ENCODE data around the gene TWSG1. TPM values are rescaled to one million over a fixed set of nuclear protein-coding genes. Genes with fewer than 3 reads are reported as not detected.
A peak's percentile ranks its signal among the peaks of the same experiment; 100 is the strongest.

Gene TWSG1
- polyA plus RNA-seq (2013, experiment 1 of 2; ENCODE audit: insufficient read length): 99.6 TPM
- polyA plus RNA-seq (2013, experiment 2 of 2; ENCODE audit: insufficient read length): 100 TPM

GRCh38 chr18:9334329-9334972 is at the start of gene TWSG1:
TSS of gene TWSG1 (plus strand) at chr18:9334773. CDS start at chr18:9337230, 2,457 bp downstream.
- peak; percentile 97 for DNase-seq

GRCh38 chr18:9285604-9286003 is 49.0 kb upstream of the TWSG1 start:
- DNase-seq: no peak

DNA sequence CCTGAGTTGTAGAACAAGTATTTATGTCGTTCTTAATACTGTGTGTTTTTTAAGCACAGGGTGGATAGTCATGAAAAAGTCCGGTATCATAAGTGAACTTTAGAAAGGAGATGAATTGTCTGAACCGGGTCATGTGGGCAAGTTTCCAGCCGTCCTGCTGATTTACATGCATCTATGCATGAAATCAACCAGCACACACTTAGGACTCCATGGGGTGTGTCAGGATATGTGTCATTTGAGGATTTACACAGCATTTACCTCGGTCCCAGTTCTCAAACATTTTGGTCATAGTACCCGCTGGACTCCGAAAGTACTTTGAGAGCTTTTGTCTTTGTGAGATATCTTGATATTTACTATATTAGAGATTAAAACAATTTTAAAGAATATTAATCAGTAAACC is 47.5 kb upstream of the TWSG1 start:
- no peak for DNase-seq

DNA sequence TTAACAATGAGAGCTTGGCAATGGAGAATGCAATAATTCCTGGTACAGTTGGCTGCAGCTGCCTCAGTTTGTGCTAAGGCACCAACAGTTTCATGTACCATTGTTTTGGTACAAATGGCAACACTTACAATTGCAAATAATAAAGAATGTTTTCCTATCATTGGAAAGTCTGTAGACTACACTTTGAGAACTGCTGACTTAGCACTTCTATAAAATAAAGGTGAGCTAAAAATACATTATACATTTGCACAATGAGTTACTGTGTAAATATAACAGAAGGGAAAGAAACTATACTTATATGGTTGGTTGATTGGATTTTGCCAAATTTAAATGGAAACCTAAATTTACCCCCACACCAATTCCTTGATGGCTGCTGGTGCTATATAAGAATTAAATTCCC is 44.9 kb upstream of the TWSG1 start:
- DNase-seq: no peak

GRCh38 chr18:9290156-9290555 is 44.4 kb upstream of the TWSG1 start:
- DNase-seq: peak; percentile 8

- no peak for DNase-seq
Measured at GRCh38 chr18:9292047-9292446, 42.5 kb upstream of the TWSG1 start.

DNA sequence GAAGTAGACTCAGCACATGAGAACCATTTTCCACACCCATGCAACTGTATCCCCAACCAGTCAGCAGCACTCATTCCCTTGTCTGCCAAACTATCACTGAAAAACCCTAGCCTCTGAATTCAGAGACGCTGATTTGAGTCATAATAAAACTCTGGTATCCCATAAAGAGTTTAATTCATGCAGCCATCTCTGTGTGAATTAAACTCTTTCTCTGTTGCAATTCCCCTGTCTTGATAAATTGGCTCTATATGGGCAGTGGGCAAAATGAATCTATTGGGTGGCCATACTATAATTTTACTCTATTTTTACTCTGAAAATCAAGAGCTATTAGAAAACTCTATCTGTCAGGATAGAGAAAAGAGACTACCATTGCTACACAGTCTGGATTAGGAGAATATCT is 40.6 kb upstream of the TWSG1 start:
- DNase-seq: no peak

GRCh38 chr18:9296233-9297006 is 38.2 kb upstream of the TWSG1 start:
- no peak for DNase-seq

DNA sequence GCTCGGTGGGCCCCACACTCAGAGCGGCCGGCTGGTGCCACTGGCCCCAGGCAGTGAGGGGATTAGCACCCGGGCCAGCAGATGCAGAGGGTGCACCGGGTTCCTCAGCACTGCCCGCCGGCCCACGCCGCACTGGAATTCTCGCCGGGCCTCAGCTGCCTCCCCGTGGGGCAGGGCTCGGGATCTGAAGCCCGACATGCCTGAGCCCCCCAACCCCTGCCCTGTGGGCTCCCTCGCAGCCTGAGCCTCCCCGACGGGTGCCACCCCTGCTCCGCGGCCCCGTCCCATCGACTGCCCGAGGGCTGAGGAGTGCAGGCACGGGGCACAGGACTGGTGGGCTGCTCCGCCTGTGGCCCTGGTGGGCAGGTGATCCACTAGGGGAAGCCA is 37.6 kb upstream of the TWSG1 start:
- DNase-seq: no peak

DNA sequence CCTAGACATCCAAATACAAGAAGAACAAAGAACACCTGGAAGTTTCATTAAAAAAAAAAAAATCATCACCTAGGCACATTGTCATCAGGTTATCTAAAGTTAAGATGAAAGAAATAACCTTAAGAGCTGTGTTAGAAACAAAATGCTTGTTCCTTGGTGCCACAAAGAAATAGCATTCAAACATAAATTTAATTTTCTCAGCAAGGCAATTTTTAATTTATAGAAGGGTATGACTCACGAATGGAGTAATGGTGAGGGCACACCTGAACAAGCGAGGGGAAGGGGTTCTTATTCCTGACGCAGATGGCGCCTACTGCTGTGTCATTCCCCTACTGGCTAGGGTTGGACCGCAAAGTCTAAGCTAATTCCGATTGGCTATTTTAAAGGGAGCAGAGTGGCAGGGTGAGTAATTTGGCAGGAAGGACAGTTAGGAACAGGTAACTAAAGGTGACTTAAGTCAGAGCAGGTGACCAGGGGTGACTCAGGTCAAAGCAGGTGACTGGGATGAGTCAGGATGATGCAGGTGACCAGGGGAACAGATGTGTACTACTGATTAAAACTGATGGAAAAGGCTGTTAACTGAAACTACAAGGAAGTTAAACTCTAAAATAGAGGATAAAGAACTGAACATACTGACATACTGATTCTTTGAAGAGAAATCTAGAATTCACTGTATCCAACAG is 30.0 kb upstream of the TWSG1 start:
- DNase-seq: no peak

- DNase-seq: no peak
Measured at GRCh38 chr18:9319333-9319732, 15.2 kb upstream of the TWSG1 start.

DNA sequence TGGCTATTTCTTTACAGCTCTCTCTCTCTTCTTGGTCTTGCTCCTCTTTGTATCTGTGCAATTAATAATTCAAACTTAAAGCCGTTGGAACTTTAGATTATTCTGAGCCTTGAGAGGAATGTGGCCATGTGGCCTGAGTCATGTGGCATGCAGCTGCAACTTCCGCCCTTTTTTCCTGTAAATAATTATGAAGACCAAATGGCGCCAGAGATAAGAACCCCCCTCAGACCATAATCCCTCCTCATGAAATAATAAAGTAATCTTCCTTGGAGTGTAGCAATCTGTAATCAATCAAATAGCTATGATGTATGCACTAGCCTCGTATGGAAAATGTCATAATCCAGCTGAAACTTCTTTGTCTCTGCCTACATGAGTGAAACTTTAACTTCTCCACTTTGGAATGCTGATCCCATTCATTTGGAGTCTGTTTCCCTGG is 13.5 kb upstream of the TWSG1 start:
- peak; percentile 86 for DNase-seq

DNA sequence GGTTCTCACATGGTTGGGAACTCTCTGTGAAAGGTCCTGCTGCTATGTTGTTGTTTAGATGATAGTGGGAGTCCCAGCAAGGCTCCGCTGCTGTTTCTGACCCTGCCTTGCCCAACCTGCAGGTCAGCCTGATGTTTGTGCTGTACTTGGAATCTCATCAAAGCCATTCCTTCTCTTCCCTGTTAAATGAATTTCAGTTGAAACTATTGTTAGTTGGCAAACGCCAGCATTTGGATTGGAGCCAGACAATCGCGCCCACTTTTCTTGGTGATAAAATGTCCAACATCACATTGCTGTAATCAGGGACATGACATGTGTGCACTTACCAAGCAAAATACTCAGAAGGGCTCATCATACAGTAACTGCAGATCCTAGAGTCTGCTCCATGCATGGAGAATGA is 12.8 kb upstream of the TWSG1 start:
- DNase-seq: no peak

DNA sequence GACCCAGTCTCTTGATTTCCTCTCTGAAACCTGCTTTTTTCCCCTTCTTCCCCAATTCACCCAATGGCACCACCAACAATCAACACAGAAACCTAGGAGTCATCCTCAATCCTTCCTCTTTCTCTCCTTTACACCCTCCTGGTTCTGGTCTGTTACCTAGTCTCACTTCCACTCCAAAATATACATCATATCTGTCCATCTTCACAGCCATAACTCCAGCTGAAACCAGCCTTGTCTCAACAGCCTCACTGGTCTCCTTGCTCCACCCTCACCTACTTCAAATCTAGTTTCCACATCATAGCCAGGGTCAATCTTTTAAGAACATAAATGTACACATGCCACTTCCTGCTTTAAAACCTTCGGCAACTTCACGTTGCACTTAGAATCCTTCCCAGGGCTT is 11.8 kb upstream of the TWSG1 start:
- DNase-seq: no peak

- DNase-seq: peak; percentile 70
Measured at GRCh38 chr18:9323750-9324445, 10.7 kb upstream of the TWSG1 start.

DNA sequence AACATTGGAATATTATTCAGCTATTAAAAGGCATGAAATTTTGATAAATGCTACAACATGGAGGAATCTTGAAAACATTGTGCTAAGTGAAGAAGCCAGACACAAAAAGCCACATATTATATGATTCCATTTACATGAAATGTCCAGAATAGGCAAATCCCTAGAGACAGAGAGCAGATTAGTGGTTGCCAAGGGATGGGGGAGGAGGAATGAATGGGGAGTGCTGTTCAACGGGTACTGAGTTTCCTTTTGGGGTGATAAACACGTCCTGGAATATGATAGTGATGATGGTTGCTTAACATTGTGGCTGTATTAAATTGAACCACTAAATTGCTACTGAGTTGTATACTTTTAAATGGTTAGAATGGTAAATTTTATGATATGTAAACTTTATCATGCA is 8.9 kb upstream of the TWSG1 start:
- no peak for DNase-seq

GRCh38 chr18:9328776-9329175 is 5.8 kb upstream of the TWSG1 start:
- no peak for DNase-seq

- DNase-seq: no peak
Measured at GRCh38 chr18:9329471-9329870, 5.1 kb upstream of the TWSG1 start.

- DNase-seq: no peak
Measured at GRCh38 chr18:9330419-9330818, 4.2 kb upstream of the TWSG1 start.

DNA sequence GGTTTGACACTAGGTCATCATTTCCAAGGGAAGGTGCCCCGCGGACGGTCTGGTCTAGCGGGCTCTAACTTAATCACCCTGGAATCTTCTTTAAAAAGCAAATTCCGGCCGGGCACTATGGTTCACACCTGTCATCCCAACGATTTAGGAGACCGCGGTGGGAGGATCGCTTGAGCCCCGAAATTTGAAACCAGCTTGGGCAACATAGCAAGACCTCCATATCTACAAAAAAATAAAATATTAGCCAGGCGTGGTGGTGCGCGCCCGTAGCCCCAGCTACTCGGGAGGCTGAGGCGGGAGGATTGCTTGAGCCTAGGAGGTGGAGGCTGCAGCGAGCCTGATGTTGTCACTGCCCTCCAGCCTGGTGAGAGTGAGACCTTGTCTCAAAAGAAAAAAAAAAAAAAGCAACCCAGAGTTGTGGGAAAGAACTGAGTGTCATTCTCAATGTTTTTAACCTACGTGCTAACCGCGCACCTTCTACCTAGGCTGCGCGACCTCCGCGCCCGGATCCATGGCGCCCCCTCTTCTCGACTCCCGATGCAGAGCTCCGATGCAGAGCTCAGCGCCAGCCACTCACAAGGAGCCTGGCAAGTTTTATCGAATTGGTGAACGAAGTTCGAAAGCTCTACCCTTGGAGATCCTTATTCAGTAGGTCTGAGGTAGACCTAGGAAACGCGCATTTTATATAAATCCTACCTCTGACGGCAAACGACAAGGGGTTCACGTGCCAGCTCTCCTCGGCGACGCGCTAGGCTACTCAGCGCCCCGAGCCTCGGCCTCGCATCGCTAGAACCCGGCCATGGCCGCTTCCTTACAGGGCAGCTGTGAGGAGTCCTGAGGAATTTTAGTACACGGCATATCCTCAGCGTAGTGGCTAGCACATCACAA is 888 bp upstream of the TWSG1 start:
- DNase-seq: no peak

DNA sequence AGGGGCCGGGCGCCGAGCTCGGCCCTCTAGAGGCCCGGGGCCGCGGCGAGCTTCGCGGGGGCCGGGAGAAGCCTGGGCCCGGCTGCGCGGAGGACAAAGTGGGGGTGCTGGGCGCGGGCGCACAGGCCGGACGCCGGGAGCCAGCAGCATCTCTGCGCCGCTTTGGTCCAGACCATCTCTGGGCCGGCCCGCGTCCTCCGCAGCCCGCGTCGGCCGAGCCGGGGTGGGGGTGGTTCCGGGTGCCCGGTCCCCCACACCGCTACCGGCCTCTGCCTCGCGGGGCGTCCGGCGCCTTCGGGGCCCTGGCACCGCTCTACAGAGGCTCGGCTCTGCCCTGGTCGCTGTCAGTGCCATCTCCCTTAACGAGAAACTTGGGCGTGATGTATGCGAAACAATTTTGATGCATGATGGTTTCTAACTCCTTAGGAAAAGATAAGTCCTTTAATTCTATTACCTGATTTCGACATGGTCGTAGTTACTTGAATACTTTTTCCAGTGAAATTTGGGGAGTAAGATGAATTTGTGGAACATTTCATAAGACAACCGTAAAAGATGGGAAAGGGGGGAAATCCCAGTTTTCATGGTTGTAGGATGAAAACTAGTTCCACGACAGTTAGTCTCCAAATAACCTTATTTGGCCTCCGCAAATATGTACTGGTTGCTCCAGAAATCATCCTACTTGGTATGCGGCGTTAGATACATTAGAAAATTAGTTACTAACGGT is 562 bp downstream of the TWSG1 start:
- DNase-seq: peak; percentile 50

Measured in fibroblast of skin of abdomen (primary cell).